H1 (cell line): ENCODE measurements around the gene SPDEF.

Experiments
- MAFK ChIP-seq: IDR thresholded peaks from 2 replicates; pipeline ENCODE4 v1.6.1; 2012; ENCODE audit warnings: low read depth, mild to moderate bottlenecking, improper control_type of control experiment, low read length
- TAF1 ChIP-seq: IDR thresholded peaks from 2 replicates; pipeline ENCODE4 v1.6.1; 2011; ENCODE audit warnings: mild to moderate bottlenecking, low read depth, low read length
- TF ChIP-seq, protein P1 (sequence below), 3 experiments: IDR thresholded peaks; 1 replicate in 2 of 3; 2 replicates in 1 of 3; pipeline versions ENCODE4 v1.5.1 to v1.6.1; 2011; ENCODE audit warnings: low read length in 3 of 3, mild to moderate bottlenecking in 3 of 3, inconsistent platforms in 2 of 3, low read depth in 1 of 3, moderate library complexity in 1 of 3; ENCODE audit not compliant: insufficient read depth in 1 of 3; ENCODE audit errors: control extremely low read depth in 1 of 3

- TF ChIP-seq MAFK (no peak), TAF1 (no peak)
- TF ChIP-seq, protein P1, sequence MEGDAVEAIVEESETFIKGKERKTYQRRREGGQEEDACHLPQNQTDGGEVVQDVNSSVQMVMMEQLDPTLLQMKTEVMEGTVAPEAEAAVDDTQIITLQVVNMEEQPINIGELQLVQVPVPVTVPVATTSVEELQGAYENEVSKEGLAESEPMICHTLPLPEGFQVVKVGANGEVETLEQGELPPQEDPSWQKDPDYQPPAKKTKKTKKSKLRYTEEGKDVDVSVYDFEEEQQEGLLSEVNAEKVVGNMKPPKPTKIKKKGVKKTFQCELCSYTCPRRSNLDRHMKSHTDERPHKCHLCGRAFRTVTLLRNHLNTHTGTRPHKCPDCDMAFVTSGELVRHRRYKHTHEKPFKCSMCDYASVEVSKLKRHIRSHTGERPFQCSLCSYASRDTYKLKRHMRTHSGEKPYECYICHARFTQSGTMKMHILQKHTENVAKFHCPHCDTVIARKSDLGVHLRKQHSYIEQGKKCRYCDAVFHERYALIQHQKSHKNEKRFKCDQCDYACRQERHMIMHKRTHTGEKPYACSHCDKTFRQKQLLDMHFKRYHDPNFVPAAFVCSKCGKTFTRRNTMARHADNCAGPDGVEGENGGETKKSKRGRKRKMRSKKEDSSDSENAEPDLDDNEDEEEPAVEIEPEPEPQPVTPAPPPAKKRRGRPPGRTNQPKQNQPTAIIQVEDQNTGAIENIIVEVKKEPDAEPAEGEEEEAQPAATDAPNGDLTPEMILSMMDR (IDR thresholded peaks at IDR 0.05; ENCODE audit: control extremely low read depth in 1 of 3, insufficient read depth in 1 of 3, low read depth in 1 of 3, low read length in 3 of 3): no peak
Measured at GRCh38 chr6:34534146-34534545, 22.0 kb downstream of the SPDEF start.
